Smooth muscle cell (in vitro differentiated cells): ENCODE measurements around the gene KIF26A. TPM values are rescaled to one million over a fixed set of nuclear protein-coding genes. Genes with fewer than 3 reads are reported as not detected.

Experiments
- DNase-seq: peaks from one replicate; lab custom pipeline; 2025; ENCODE audit not compliant: unreplicated experiment; lab: John Stamatoyannopoulos, UW
- H2AFZ ChIP-seq: fragments of 200-600 bp; sonication (generic); 2 replicates; pipeline ENCODE4 v1.6.0; 2016; ENCODE audit warnings: antibody characterized with exemption, low read depth, mild to moderate bottlenecking
- H3F3A ChIP-seq: fragments of 200-600 bp; sonication (generic); 2 replicates; pipeline ENCODE4 v1.6.0; 2017; ENCODE audit warnings: antibody characterized with exemption, low read depth
- H3K27ac ChIP-seq: fragments of 200-600 bp; sonication (generic); 2 replicates; pipeline ENCODE4 v1.5.1; 2016; ENCODE audit warnings: low read depth, mild to moderate bottlenecking
- H3K27me3 ChIP-seq: fragments of 200-600 bp; sonication (generic); 2 replicates; pipeline ENCODE4 v1.6.1; 2016; ENCODE audit warnings: low read depth, mild to moderate bottlenecking
- H3K36me3 ChIP-seq: fragments of 200-600 bp; sonication (generic); 2 replicates; pipeline ENCODE4 v1.5.1; 2016; ENCODE audit warnings: low read depth
- H3K4me1 ChIP-seq: fragments of 200-600 bp; sonication (generic); 2 replicates; pipeline ENCODE4 v1.5.1; 2016; ENCODE audit warnings: low read depth
- H3K4me2 ChIP-seq: fragments of 200-600 bp; sonication (generic); 2 replicates; pipeline ENCODE4 v1.6.0; 2016; ENCODE audit warnings: mild to moderate bottlenecking
- H3K4me3 ChIP-seq: fragments of 200-600 bp; sonication (generic); 2 replicates; pipeline ENCODE4 v1.5.1; 2016; ENCODE audit warnings: mild to moderate bottlenecking
- H3K79me2 ChIP-seq: fragments of 200-600 bp; sonication (generic); 2 replicates; pipeline ENCODE4 v1.6.0; 2016; ENCODE audit warnings: low read depth, mild to moderate bottlenecking
- H3K9ac ChIP-seq: fragments of 200-600 bp; sonication (generic); 2 replicates; pipeline ENCODE4 v1.6.0; 2016; ENCODE audit warnings: low read depth
- H3K9me3 ChIP-seq: fragments of 200-600 bp; sonication (generic); replicated peaks from 2 replicates; pipeline ENCODE4 v1.5.1; 2016; ENCODE audit warnings: low read depth
- H4K20me1 ChIP-seq: fragments of 200-600 bp; sonication (generic); 2 replicates; pipeline ENCODE4 v1.6.0; 2016; ENCODE audit warnings: low read depth
- CTCF ChIP-seq: fragments of 200-600 bp; sonication (generic); IDR thresholded peaks from 2 replicates; pipeline ENCODE4 v1.5.1; 2017; ENCODE audit warnings: borderline replicate concordance, mild to moderate bottlenecking, antibody characterized with exemption; ENCODE audit not compliant: insufficient read depth, poor library complexity, severe bottlenecking
- WGBS: methylation state at CpG from one replicate; pipeline ENCODE4 v1.1.7; 2016; ENCODE audit warnings: low lambda C conversion rate; 5-methylcytosine and 5-hydroxymethylcytosine counted together
- polyA plus RNA-seq: library from polyadenylated mRNA; unstranded; fragments of >200 nt; fragmentation: Nextera tagmentation; extraction: Ambion mirVana; gene quantifications from 2 replicates; pipeline ENCODE4 v1.2.1, GENCODE V29; 2016
- total RNA-seq: library from RNA; depleted of rRNA; stranded (reverse); fragments of >200 nt; gene quantifications from 2 replicates; pipeline ENCODE4 v1.2.3, GENCODE V29; 2014

KIF26A gene
- total and polyA plus RNA-seq, 2 experiments from 2014 or later = 4.4 to 5.9 TPM

- no peaks in the 10 kb centered on the region for H3F3A ChIP-seq
- no peaks in the 10 kb centered on the region for H3K9me3 ChIP-seq
- H3K4me2 ChIP-seq = no peak overlapping the region
- no peak overlapping the region for H3K4me3 ChIP-seq
- no peak for TF ChIP-seq CTCF
- H3K4me1 ChIP-seq = peaks cover 28% of the 10 kb centered on the region
- peaks cover 14% of the 10 kb centered on the region for H4K20me1 ChIP-seq
- no peak for DNase-seq
- WGBS = 92% methylated on average over 4 of the region's 4 CpGs
- no peak overlapping the region for H2AFZ ChIP-seq
- no peaks in the 10 kb centered on the region for H3K36me3 ChIP-seq
- H3K9ac ChIP-seq = no peak overlapping the region
- H3K27ac ChIP-seq = no peak overlapping the region
- H3K79me2 ChIP-seq = peaks cover under 1% of the 10 kb centered on the region
- H3K27me3 ChIP-seq = no peaks in the 10 kb centered on the region
These were observed 6.0 kb downstream of the KIF26A start for GRCh38 chr14:104144453-104144790.

- H3K4me1 ChIP-seq = peaks cover 25% of the 10 kb centered on the region
- H3K9ac ChIP-seq = no peak overlapping the region
- WGBS = 94% methylated on average over 37 of the region's 37 CpGs
- no peak overlapping the region for H3K27ac ChIP-seq
- H3K36me3 ChIP-seq = no peaks in the 10 kb centered on the region
- no peak for TF ChIP-seq CTCF
- no peak overlapping the region for H3K4me3 ChIP-seq
- H3K9me3 ChIP-seq = no peaks in the 10 kb centered on the region
- H4K20me1 ChIP-seq = peaks cover 7% of the 10 kb centered on the region
- no peak overlapping the region for H3K4me2 ChIP-seq
- H3F3A ChIP-seq = no peaks in the 10 kb centered on the region
- no peaks in the 10 kb centered on the region for H3K27me3 ChIP-seq
- no peak overlapping the region for H2AFZ ChIP-seq
- no peaks in the 10 kb centered on the region for H3K79me2 ChIP-seq
- no peak for DNase-seq
These were observed 6.8 kb downstream of the KIF26A start for GRCh38 chr14:104144911-104145825.

- DNase-seq = no peak
- Histone ChIP-seq H3K4me3 (no peak overlapping the region), H3F3A (no peaks in the 10 kb centered on the region), H3K4me1 (peaks cover 30% of the 10 kb centered on the region), H3K36me3 (no peaks in the 10 kb centered on the region), H2AFZ (no peak overlapping the region), H3K9me3 (no peaks in the 10 kb centered on the region), H4K20me1 (no peaks in the 10 kb centered on the region), H3K79me2 (peaks cover 4% of the 10 kb centered on the region), H3K27me3 (no peaks in the 10 kb centered on the region), H3K4me2 (no peak overlapping the region), H3K27ac (no peak overlapping the region), H3K9ac (no peak overlapping the region)
- 87% methylated on average over 14 of the region's 15 CpGs for WGBS
- no peak for TF ChIP-seq CTCF
These were observed 7.6 kb downstream of the KIF26A start for GRCh38 chr14:104145826-104146601.
